Stomach smooth muscle (tissue), 2 donors: Measurements from ENCODE around the gene ACOT2.
"Not testable (repeated sequence)": the region's sequence is repeated elsewhere in the genome, so short reads cannot be mapped to it uniquely, and the experiment has no call there.

Experiments
- H3K27ac ChIP-seq: one replicate; pipeline ENCODE4 v1.7.0; 2013; ENCODE audit warnings: mild to moderate bottlenecking, low read length, inconsistent platforms
- H3K27me3 ChIP-seq, 2 donors: one replicate each; pipeline ENCODE4 v1.7.0; 2013; ENCODE audit warnings: low read length in 2 of 2; ENCODE audit not compliant: insufficient read depth in 2 of 2, control insufficient read depth in 1 of 2
- H3K36me3 ChIP-seq, 2 donors: one replicate each; pipeline ENCODE4 v1.7.0; 2013; ENCODE audit warnings: low read length in 2 of 2; ENCODE audit not compliant: control insufficient read depth in 2 of 2, insufficient read depth in 2 of 2
- H3K4me1 ChIP-seq: one replicate; pipeline ENCODE4 v1.7.0; 2013; ENCODE audit warnings: low read length; ENCODE audit not compliant: control insufficient read depth, insufficient read depth
- H3K4me3 ChIP-seq, 2 donors: one replicate each; pipeline ENCODE4 v1.7.0; 2013; ENCODE audit warnings: low read length in 2 of 2
- H3K9ac ChIP-seq, 2 donors: one replicate each; pipeline ENCODE4 v1.7.0; 2013; ENCODE audit warnings: low read length in 2 of 2, mild to moderate bottlenecking in 1 of 2
- H3K9me3 ChIP-seq, 2 donors: one replicate each; pipeline ENCODE4 v1.7.0; 2013; ENCODE audit warnings: low read length in 2 of 2; ENCODE audit not compliant: control insufficient read depth in 2 of 2
- donor health status: healthy.
- donor health status: Pancreatic carcinoma.

Gene ACOT2

DNA sequence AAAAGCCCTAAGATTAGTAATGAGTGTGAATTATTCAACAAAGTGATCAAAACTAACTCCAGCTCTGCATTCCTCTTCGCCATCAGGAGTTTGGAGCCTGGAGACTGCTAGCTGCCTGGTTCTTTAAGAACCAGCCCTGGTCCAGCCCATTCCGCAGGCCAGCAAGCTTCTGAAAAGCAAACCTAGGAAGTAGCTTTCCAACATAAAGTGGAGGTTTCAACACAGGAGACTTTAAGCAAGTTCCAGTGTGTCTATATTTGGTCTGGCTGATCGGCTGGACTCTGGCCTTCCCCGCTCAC, 178 bp upstream of the ACOT2 start:
- peaks cover 16% of the 10 kb centered on the region for H3K4me1 ChIP-seq
- not testable (repeated sequence) for H3K27me3 ChIP-seq, H3K36me3 ChIP-seq, H3K9me3 ChIP-seq
- peak overlapping the region; percentile 99 for H3K27ac ChIP-seq
- H3K4me3 ChIP-seq: peak overlapping the region; percentile 74 to 85
- H3K9ac ChIP-seq: peak overlapping the region; percentile 88 to 95

DNA sequence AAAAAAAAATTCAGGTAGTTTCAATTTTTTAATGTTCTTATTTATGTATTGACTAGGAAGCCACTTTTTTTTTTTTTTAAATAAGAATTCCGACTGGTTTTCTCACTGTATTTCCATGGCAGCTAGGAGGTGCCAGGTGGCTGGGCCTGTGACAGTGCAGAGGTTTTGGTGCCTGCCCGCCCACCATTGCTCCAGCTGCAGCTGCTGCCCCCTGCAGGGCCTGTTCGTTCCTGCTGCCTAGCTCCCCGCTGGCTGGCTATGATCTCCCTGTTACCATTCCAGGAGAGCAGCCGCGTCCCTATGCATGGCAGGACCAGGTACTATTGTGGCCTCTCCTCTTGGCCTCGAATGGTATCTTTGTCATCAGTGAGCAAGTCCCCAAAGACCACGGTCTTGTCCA, 1.9 kb downstream of the ACOT2 start:
- H3K4me3 ChIP-seq: peak overlapping the region; percentile 27 to 64
- not testable (repeated sequence) for H3K27me3 ChIP-seq, H3K9me3 ChIP-seq, H3K36me3 ChIP-seq, H3K9ac ChIP-seq, H3K27ac ChIP-seq
- H3K4me1 ChIP-seq: peaks cover 16% of the 10 kb centered on the region

DNA sequence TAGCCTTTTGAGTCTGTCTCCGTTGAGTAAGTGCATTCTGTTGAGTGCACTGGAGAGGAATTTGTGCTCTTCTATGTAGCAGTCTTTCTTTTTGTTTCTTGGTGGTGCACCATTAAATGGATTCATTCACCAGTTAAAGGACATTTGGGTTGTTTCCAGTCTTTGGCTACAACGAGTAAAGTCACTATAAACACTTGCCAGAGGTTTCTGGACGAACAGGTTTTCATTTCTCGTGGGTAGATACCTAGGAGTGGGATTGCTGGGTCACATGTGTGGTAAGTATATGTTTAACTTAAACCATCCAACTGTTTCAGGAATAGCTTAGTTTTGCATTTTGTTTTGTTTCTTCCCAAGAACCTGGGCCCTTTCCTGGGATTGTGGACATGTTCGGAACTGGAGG, 4.0 kb downstream of the ACOT2 start:
- not testable (repeated sequence) for H3K4me1 ChIP-seq, H3K36me3 ChIP-seq, H3K9ac ChIP-seq, H3K27me3 ChIP-seq, H3K9me3 ChIP-seq, H3K27ac ChIP-seq, H3K4me3 ChIP-seq

DNA sequence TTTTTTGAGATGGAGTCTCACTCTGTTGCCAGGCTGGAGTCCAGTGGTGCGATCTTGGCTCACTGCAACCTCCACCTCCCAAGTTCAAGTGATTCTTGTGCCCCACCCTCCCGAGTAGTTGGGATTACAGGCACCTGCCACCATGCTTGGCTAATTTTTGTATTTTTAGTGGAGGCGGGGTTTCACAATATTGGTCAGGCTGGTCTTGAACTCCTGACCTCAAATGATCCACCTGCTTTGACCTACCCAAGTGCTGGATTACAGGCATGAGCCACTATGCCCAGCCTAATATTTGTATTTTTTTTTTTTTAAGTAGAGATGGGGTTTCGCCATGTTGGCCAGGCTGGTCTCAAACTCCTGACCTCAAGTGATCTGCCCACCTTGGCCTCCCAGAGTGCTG, 4.7 kb downstream of the ACOT2 start:
- not testable (repeated sequence) for H3K9ac ChIP-seq, H3K36me3 ChIP-seq, H3K9me3 ChIP-seq, H3K4me1 ChIP-seq, H3K4me3 ChIP-seq, H3K27me3 ChIP-seq, H3K27ac ChIP-seq

DNA sequence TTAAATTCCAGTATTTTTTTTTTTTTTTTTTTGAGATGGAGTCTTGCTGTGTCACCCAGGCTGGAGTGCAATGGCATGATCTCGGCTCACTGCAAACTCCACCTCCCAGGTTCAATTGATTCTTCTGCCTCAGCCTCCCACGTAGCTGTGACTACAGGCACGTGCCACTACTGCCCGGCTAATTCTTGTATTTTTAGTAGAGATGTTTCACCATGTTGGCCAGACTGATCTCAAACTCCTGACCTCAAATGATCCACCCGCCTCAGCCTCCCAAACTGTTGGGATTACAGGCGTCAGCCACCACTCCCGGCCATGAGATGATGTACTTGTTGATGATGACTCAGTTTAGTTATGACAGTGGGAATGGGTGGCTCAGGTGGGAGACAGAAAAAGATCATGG, 5.2 kb downstream of the ACOT2 start:
- H3K9ac ChIP-seq, H3K36me3 ChIP-seq, H3K4me3 ChIP-seq, H3K27ac ChIP-seq, H3K9me3 ChIP-seq, H3K4me1 ChIP-seq, H3K27me3 ChIP-seq: not testable (repeated sequence)

DNA sequence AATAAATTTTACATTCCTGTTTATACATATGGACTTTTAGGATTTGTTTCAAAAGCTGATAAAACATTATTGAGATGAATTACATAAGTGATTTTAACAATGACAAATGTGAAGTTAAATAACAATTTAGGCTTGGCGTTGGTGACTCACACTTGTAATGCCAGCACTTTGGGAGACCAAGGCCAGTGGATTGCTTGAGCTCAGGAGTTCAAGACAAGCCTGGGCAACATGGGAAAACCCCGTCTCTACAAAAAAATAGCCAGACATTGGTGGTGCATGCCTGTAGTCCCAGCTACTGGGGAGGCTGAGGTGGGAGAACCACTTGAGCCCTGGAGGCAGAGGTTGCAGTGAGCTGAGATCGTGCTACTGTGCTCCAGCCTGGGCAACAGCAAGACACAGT, 7.4 kb downstream of the ACOT2 start:
- H3K4me3 ChIP-seq: no peak overlapping the region
- no peak overlapping the region for H3K9ac ChIP-seq
- H3K27ac ChIP-seq: no peak overlapping the region
- H3K36me3 ChIP-seq: peaks cover 7 to 13% of the 10 kb centered on the region in 2 donors
- H3K9me3 ChIP-seq: no peaks in the 10 kb centered on the region
- no peaks in the 10 kb centered on the region for H3K27me3 ChIP-seq
- peaks cover 4% of the 10 kb centered on the region for H3K4me1 ChIP-seq

DNA sequence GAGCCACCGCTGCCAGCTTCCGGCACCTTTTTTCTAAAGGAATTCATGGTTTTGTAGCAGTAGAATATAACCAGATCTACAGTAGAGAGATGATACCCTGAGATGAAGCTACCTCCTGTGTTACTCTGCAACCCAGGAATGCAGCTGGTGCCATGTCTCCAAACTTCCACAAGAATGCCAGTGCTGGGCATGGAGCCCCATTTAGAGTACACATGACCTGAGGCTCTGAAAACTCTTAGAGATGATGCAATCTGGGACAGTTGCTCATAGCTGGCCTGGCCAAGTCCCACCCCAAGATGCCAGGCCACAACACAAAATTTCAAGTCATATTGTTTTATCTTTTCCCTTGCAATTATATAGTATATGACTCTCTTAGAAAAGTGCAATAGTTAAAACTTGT, 8.2 kb downstream of the ACOT2 start:
- peaks cover 7 to 13% of the 10 kb centered on the region in 2 donors for H3K36me3 ChIP-seq
- H3K9ac ChIP-seq, H3K9me3 ChIP-seq, H3K4me1 ChIP-seq, H3K4me3 ChIP-seq, H3K27me3 ChIP-seq, H3K27ac ChIP-seq: not testable (repeated sequence)

DNA sequence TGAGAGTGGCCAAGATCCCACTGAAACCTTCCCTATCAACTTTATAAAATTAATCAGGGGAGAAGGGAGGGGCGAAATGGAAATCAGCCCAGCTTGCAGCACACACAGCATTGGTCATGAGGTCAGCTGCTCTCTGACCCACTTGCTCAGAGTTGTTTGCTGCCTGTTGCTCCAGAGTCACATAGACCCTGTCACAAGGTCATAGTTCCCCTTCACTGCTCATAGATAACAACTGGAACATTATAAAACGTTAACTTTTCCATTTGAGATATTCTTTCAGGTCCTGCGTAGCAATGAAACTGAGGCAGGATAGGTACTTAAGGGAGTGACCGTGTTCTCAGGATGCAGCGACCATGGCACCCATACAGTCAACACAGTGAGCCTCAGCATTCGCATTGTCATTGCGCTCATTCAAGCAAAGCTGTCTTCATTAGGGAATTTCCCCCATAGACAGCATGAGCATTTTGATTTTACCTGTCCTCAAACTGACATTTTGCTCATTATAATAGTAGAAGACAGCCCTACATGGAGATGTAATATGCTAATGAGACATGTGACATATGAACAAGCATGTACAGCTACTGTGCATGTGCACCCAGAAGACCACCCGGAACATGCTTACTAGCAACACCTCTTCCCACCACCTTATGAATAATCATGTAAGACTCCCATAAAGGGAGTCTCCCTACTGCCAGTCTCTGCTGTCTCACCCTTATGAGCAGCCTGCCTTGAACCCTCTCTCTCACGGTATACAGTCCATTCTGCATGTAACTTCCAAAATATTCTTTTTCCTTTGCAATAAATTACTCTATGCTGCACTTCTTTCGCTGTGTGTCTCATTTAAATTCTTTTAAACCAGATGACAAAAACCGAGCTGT, 13.3 kb downstream of the ACOT2 start:
- H3K27me3 ChIP-seq, H3K4me3 ChIP-seq, H3K9ac ChIP-seq, H3K36me3 ChIP-seq, H3K4me1 ChIP-seq, H3K9me3 ChIP-seq, H3K27ac ChIP-seq: not testable (repeated sequence)

DNA sequence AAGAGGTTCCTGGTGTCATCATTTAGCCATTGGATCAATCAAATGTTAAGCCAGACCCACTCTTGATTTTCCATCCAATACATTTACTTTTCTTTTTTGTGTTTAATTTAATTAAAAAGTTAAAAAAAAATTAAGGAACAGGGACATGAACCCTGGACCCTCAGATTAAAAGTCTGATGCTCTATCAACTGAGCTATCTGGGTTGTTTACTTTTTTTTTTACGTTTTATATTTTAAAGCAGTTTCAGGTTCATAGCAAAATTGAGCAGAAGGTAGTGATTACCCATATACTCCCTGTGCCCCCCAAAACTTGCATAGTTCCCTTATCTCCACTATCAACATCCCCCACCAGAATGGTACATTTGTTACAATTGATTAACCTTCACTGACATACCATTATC, 19.7 kb downstream of the ACOT2 start:
- Histone ChIP-seq H3K27ac (no peak overlapping the region), H3K9me3 (no peaks in the 10 kb centered on the region), H3K4me1 (peaks cover 5% of the 10 kb centered on the region), H3K27me3 (no peaks in the 10 kb centered on the region), H3K9ac (no peak overlapping the region), H3K4me3 (no peak overlapping the region), H3K36me3 (no peaks in the 10 kb centered on the region)

DNA sequence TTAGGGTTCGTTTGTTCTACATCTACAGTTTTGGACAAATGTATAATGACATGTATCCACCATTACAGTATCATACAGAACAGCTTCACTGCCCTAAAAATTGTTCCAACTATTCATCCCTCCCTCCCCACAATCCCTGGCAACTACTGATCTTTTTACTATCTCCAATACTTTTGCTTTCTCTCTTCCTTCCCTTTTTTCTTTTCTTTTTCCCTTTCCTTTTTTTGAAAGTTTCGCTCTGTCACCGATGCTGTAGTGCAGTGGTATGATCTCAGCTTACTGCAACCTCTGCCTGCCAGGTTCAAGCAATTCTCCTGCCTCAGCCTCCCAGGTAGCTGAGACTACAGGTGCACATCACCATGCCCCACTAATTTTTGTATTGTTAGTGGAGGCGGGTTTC, 20.1 kb downstream of the ACOT2 start:
- Histone ChIP-seq H3K9me3 (no peaks in the 10 kb centered on the region), H3K9ac (no peak overlapping the region), H3K4me1 (peaks cover 5% of the 10 kb centered on the region), H3K36me3 (no peaks in the 10 kb centered on the region), H3K4me3 (no peak overlapping the region), H3K27me3 (no peaks in the 10 kb centered on the region), H3K27ac (no peak overlapping the region)

DNA sequence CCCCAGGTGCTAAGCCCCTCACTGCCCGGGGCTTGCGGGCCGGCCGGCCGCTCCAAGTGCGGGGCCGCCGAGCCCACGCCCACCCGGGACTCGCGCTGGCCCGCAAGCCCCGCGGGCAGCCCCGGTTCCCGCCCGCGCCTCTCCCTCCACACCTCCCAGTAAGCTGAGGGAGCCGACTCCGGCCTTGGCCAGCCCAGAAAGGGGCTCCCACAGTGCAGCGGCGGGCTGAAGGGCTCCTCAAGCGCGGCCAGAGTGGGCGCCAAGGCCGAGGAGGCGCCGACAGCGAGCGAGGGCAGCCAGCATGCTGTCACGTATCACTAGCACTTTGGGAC, 21.6 kb downstream of the ACOT2 start:
- not testable (repeated sequence) for H3K27ac ChIP-seq, H3K9ac ChIP-seq, H3K4me3 ChIP-seq, H3K27me3 ChIP-seq, H3K36me3 ChIP-seq, H3K9me3 ChIP-seq, H3K4me1 ChIP-seq
